ENCODE results near the gene MYLK4. TPM values are rescaled to one million over a fixed set of nuclear protein-coding genes. Genes with fewer than 3 reads are reported as not detected.
A peak's percentile ranks its signal among the peaks of the same experiment; 100 is the strongest.

MYLK4 gene
- total and polyA plus RNA-seq, 4 donors = 0.07 to 0.65 (median 0.39) TPM

DNA sequence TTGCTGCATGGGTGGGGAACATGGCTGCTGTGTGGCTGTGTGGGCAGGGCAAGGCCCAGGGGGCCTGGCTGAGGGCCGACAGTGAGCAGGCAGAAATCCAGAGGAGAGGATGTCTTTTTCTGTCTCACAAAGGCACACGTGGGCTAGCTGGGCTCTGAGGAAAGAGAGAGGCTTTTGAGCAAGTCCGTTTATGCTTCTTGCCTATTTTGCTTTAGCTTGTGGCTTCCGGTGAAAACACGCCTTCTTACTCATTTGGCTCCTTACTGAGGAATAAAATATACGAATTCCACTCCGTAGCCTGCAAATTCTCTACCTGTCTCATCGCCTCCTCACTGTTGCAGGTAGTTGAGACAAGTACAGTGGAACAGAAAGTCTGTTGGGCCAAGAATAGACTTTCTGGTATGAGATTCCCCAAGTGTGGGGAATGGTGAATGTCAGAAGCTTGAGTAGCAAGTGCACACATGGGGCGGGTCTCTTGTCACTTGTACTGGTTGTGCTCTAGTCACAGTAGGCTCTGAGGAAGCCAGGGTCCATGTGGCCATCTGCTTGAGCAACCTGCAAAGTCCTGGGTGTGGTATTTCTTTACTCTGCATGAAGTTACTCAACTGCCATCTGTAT, 42.9 kb upstream of the MYLK4 start:
- Histone ChIP-seq H3K36me3 (ENCODE audit: control insufficient read depth in 4 of 4, insufficient read depth in 3 of 4, low read depth in 1 of 4, low read length in 3 of 4) (peaks cover 0 to 2% (median 0%) of the 10 kb centered on the region in 4 donors), H3K4me1 (ENCODE audit: control insufficient read depth in 4 of 4, insufficient read depth in 4 of 4, low read length in 3 of 4) (peaks cover 0 to 3% (median 1%) of the 10 kb centered on the region in 4 donors), H3K27me3 (ENCODE audit: control insufficient read depth in 4 of 4, insufficient read depth in 4 of 4, low read length in 3 of 4) (no peaks in the 10 kb centered on the region), H3K4me3 (ENCODE audit: low read depth in 1 of 3, low read length in 3 of 3) (no peak overlapping the region), H3K27ac (ENCODE audit: low read depth in 1 of 2, low read length in 2 of 2) (peak overlapping the region in 1 of 2 donors; percentile 48), H3K9ac (ENCODE audit: low read depth in 1 of 2, low read length in 2 of 2) (no peak overlapping the region), H3K9me3 (ENCODE audit: control insufficient read depth in 4 of 4, low read length in 3 of 4) (no peaks in the 10 kb centered on the region)
- TF ChIP-seq HNF4G (IDR thresholded peaks at IDR 0.05) (no peak), EGR1 (IDR thresholded peaks at IDR 0.05; ENCODE audit: low read depth in 2 of 2) (no peak), GABPA (IDR thresholded peaks at IDR 0.05 in 1 of 2, conservative IDR thresholded peaks at IDR 0.05 in 1 of 2) (no peak), YY1 (IDR thresholded peaks at IDR 0.05) (no peak)
- TF ChIP-seq, protein P1, sequence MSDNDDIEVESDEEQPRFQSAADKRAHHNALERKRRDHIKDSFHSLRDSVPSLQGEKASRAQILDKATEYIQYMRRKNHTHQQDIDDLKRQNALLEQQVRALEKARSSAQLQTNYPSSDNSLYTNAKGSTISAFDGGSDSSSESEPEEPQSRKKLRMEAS (IDR thresholded peaks at IDR 0.05) = no peak
- TF ChIP-seq, protein P2, sequence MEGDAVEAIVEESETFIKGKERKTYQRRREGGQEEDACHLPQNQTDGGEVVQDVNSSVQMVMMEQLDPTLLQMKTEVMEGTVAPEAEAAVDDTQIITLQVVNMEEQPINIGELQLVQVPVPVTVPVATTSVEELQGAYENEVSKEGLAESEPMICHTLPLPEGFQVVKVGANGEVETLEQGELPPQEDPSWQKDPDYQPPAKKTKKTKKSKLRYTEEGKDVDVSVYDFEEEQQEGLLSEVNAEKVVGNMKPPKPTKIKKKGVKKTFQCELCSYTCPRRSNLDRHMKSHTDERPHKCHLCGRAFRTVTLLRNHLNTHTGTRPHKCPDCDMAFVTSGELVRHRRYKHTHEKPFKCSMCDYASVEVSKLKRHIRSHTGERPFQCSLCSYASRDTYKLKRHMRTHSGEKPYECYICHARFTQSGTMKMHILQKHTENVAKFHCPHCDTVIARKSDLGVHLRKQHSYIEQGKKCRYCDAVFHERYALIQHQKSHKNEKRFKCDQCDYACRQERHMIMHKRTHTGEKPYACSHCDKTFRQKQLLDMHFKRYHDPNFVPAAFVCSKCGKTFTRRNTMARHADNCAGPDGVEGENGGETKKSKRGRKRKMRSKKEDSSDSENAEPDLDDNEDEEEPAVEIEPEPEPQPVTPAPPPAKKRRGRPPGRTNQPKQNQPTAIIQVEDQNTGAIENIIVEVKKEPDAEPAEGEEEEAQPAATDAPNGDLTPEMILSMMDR (IDR thresholded peaks at IDR 0.05; ENCODE audit: low read depth, low read length, missing input control) = no peak
- 82% methylated on average over 9 of the region's 9 CpGs for WGBS
- no peak for DNase-seq (ENCODE audit: low spot score)

DNA sequence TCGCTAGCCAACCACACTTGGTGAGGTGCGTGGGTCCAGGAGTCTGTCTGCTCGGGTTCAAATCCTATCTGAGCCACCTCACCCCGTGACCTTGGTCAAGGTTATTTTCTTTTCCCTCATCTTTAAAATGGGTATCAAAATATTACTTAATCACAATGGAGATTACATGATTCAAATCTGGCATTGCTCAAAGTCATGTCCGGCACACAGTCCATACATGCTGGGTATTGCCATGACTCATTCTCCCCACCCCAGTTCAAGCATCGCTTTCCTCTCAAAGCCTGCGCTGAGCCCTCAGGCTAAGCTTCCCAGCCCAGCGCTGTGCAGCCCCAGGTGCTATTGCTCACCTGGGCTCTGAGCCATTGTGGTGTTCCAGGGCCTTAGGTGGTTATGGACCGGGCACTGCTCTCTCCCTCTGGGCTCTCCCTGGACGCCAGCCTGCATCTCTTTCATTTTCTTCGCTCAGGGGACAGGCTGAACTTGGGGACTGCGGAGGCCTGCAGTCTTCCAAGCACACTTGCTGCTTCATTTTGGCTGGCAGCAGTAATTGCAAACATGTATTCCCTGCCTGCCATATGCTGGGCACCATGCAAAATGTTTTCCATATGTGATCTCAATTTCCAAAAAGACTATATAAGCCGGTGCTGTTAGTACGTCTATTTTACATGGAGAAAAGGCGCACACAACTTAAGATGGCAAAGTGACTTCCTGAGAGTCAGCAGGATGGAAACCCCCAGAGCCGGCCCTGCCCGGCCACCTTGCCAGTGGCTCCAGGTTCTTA, 41.8 kb upstream of the MYLK4 start:
- no peak overlapping the region for H3K27ac ChIP-seq (ENCODE audit: low read depth in 1 of 2, low read length in 2 of 2)

More for the DNA sequence above, 41.8 kb upstream of the MYLK4 start:
- no peak for DNase-seq (ENCODE audit: low spot score)
- Histone ChIP-seq H3K27me3 (ENCODE audit: control insufficient read depth in 4 of 4, insufficient read depth in 4 of 4, low read length in 3 of 4) (no peaks in the 10 kb centered on the region), H3K4me3 (ENCODE audit: low read depth in 1 of 3, low read length in 3 of 3) (no peak overlapping the region), H3K9me3 (ENCODE audit: control insufficient read depth in 4 of 4, low read length in 3 of 4) (no peaks in the 10 kb centered on the region), H3K36me3 (ENCODE audit: control insufficient read depth in 4 of 4, insufficient read depth in 3 of 4, low read depth in 1 of 4, low read length in 3 of 4) (peaks cover 0 to 2% (median 0%) of the 10 kb centered on the region in 4 donors), H3K9ac (ENCODE audit: low read depth in 1 of 2, low read length in 2 of 2) (no peak overlapping the region), H3K4me1 (ENCODE audit: control insufficient read depth in 4 of 4, insufficient read depth in 4 of 4, low read length in 3 of 4) (peaks cover 0 to 3% (median 1%) of the 10 kb centered on the region in 4 donors)
- 94% methylated on average over 17 of the region's 17 CpGs for WGBS
- no peak for TF ChIP-seq YY1 (IDR thresholded peaks at IDR 0.05)
- no peak for TF ChIP-seq RXRA (IDR thresholded peaks at IDR 0.05)
- no peak for TF ChIP-seq HNF4G (IDR thresholded peaks at IDR 0.05)
- TF ChIP-seq, protein P2 (IDR thresholded peaks at IDR 0.05; ENCODE audit: low read depth, low read length, missing input control) = no peak
- no peak for TF ChIP-seq TAF1 (conservative IDR thresholded peaks at IDR 0.05)
- TF ChIP-seq GABPA (IDR thresholded peaks at IDR 0.05 in 1 of 2, conservative IDR thresholded peaks at IDR 0.05 in 1 of 2) = no peak
- TF ChIP-seq FOXA2 (IDR thresholded peaks at IDR 0.05) = no peak
- no peak for TF ChIP-seq FOXA1 (IDR thresholded peaks at IDR 0.05)
- no peak for TF ChIP-seq RAD21 (IDR thresholded peaks at IDR 0.05)
- no peak for TF ChIP-seq SP1 (IDR thresholded peaks at IDR 0.05)
- TF ChIP-seq, protein P3, sequence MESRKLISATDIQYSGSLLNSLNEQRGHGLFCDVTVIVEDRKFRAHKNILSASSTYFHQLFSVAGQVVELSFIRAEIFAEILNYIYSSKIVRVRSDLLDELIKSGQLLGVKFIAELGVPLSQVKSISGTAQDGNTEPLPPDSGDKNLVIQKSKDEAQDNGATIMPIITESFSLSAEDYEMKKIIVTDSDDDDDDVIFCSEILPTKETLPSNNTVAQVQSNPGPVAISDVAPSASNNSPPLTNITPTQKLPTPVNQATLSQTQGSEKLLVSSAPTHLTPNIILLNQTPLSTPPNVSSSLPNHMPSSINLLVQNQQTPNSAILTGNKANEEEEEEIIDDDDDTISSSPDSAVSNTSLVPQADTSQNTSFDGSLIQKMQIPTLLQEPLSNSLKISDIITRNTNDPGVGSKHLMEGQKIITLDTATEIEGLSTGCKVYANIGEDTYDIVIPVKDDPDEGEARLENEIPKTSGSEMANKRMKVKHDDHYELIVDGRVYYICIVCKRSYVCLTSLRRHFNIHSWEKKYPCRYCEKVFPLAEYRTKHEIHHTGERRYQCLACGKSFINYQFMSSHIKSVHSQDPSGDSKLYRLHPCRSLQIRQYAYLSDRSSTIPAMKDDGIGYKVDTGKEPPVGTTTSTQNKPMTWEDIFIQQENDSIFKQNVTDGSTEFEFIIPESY (IDR thresholded peaks at IDR 0.05) = no peak
- TF ChIP-seq, protein P4, sequence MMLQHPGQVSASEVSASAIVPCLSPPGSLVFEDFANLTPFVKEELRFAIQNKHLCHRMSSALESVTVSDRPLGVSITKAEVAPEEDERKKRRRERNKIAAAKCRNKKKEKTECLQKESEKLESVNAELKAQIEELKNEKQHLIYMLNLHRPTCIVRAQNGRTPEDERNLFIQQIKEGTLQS (IDR thresholded peaks at IDR 0.05) = no peak
- TF ChIP-seq, protein P1 (IDR thresholded peaks at IDR 0.05) = no peak
- TF ChIP-seq NR2F2 (IDR thresholded peaks at IDR 0.05) = no peak
- no peak for TF ChIP-seq EGR1 (IDR thresholded peaks at IDR 0.05; ENCODE audit: low read depth in 2 of 2)
- no peak for TF ChIP-seq JUND (IDR thresholded peaks at IDR 0.05)
- no peak for TF ChIP-seq HNF4A (conservative IDR thresholded peaks at IDR 0.05)
